Lower lobe of right lung (tissue), 2 donors: ENCODE results near the gene CDK6. TPM values are rescaled to one million over a fixed set of nuclear protein-coding genes. Genes with fewer than 3 reads are reported as not detected.
A peak's percentile ranks its signal among the peaks of the same experiment; 100 is the strongest.

Source experiments
- ATAC-seq, 2 donors: fragments of 200-7000 bp; cut with Tn5 transposase; one replicate each; pipeline ENCODE4 v1.9.1; 2020 to 2022; ENCODE audit warnings: mild to moderate bottlenecking in 2 of 2, moderate library complexity in 2 of 2
- DNase-seq: peaks from one replicate; pipeline ENCODE4 v3.0.0-alpha.2; 2020
- H3K27ac ChIP-seq: fragments of 200-600 bp; one replicate; pipeline ENCODE4 v1.8.0; 2022
- H3K27me3 ChIP-seq: fragments of 200-600 bp; one replicate; pipeline ENCODE4 v1.8.0; 2022; ENCODE audit warnings: low read depth
- H3K36me3 ChIP-seq: fragments of 200-600 bp; one replicate; pipeline ENCODE4 v1.8.0; 2022; ENCODE audit warnings: mild to moderate bottlenecking
- H3K4me1 ChIP-seq: fragments of 200-600 bp; one replicate; pipeline ENCODE4 v1.8.0; 2022
- H3K4me3 ChIP-seq: fragments of 200-600 bp; one replicate; pipeline ENCODE4 v1.8.0; 2022; ENCODE audit warnings: mild to moderate bottlenecking
- H3K9me3 ChIP-seq: fragments of 200-600 bp; one replicate; pipeline ENCODE4 v1.8.0; 2022
- CTCF ChIP-seq: fragments of 200-600 bp; IDR thresholded peaks from one replicate; pipeline ENCODE4 v1.8.0; 2022; ENCODE audit warnings: antibody characterized with exemption, mild to moderate bottlenecking
- intact Hi-C: fragments of 100-400 bp; cut with DNase I; formaldehyde crosslinking; loops from one replicate; pipeline ENCODE4 v1.11.0; 2022
- total RNA-seq: library from RNA; stranded (reverse); fragmentation: NEBNext Ultra II Directional; extraction: Animal tissue kit (Norgen Biotek cat#: 25700); gene quantifications from one replicate; pipeline ENCODE4 v1.2.1, GENCODE V29; 2021
- donor health status: DM: no; HTN: yes; CAD: no; lungs with severe emphysema.

The CDK6 gene
- total RNA-seq, 1 donor from 2014 or later, result 21.7 TPM

GRCh38 chr7:92831716-92832533 lies 4.4 kb downstream of the CDK6 start:
- peak overlapping the region; percentile 8 for H3K27ac ChIP-seq
- ATAC-seq (no peak), DNase-seq (no peak)
- no peak for TF ChIP-seq CTCF
- peaks cover 27% of the 10 kb centered on the region for H3K4me1 ChIP-seq
- no peaks in the 10 kb centered on the region for H3K36me3 ChIP-seq
- intact Hi-C loops, result loop anchor here (10.0 kb wide), 1 partner anchor 137 kb away; no protein-coding TSS in a partner anchor
- H3K4me3 ChIP-seq, result peak overlapping the region; percentile 83
- no peaks in the 10 kb centered on the region for H3K9me3 ChIP-seq
- no peaks in the 10 kb centered on the region for H3K27me3 ChIP-seq

- no peak for ATAC-seq
- Histone ChIP-seq H3K9me3 (no peaks in the 10 kb centered on the region), H3K4me3 (no peak overlapping the region), H3K27ac (no peak overlapping the region), H3K36me3 (no peaks in the 10 kb centered on the region), H3K27me3 (no peaks in the 10 kb centered on the region), H3K4me1 (peaks cover 27% of the 10 kb centered on the region)
- no peak for DNase-seq
- TF ChIP-seq CTCF, result no peak
- intact Hi-C loops, result loop anchor here (10.0 kb wide), 1 partner anchor 136 kb away; no protein-coding TSS in a partner anchor
Observed at GRCh38 chr7:92830532-92831110, 5.8 kb downstream of the CDK6 start.

- no peak for ATAC-seq
- intact Hi-C loops, result loop anchor here (10.0 kb wide), 1 partner anchor 135 kb away; no protein-coding TSS in a partner anchor
- Histone ChIP-seq H3K27ac (no peak overlapping the region), H3K27me3 (no peaks in the 10 kb centered on the region), H3K4me1 (peaks cover 27% of the 10 kb centered on the region), H3K9me3 (no peaks in the 10 kb centered on the region), H3K36me3 (no peaks in the 10 kb centered on the region), H3K4me3 (no peak overlapping the region)
- no peak for DNase-seq
- TF ChIP-seq CTCF, result no peak
Observed at GRCh38 chr7:92830027-92830426, 6.3 kb downstream of the CDK6 start.

GRCh38 chr7:92827464-92828120 lies 8.8 kb downstream of the CDK6 start:
- Histone ChIP-seq H3K4me1 (peaks cover 27% of the 10 kb centered on the region), H3K27ac (no peak overlapping the region), H3K9me3 (no peaks in the 10 kb centered on the region), H3K4me3 (no peak overlapping the region), H3K27me3 (no peaks in the 10 kb centered on the region), H3K36me3 (no peaks in the 10 kb centered on the region)
- TF ChIP-seq CTCF, result no peak
- DNase-seq (no peak), ATAC-seq (no peak)
- intact Hi-C loops, result no loop called here

GRCh38 chr7:92826258-92826938 lies 10.0 kb downstream of the CDK6 start:
- DNase-seq (no peak), ATAC-seq (no peak)
- TF ChIP-seq CTCF, result no peak
- H3K4me1 ChIP-seq, result peaks cover 16% of the 10 kb centered on the region
- no peak overlapping the region for H3K27ac ChIP-seq
- H3K9me3 ChIP-seq, result no peaks in the 10 kb centered on the region
- no peaks in the 10 kb centered on the region for H3K36me3 ChIP-seq
- intact Hi-C loops, result no loop called here
- H3K27me3 ChIP-seq, result no peaks in the 10 kb centered on the region
- H3K4me3 ChIP-seq, result no peak overlapping the region
